ENCODE measurements around the gene TENT4B. TPM values are rescaled to one million over a fixed set of nuclear protein-coding genes. Genes with fewer than 3 reads are reported as not detected.
"Not testable (repeated sequence)": the region's sequence is repeated elsewhere in the genome, so short reads cannot be mapped to it uniquely, and the experiment has no call there.

Gene TENT4B
- total RNA-seq, 3 donors from 2014 or later, result 10.6 to 20.0 (median 11.5) TPM

- TF ChIP-seq CTCF (IDR thresholded peaks at IDR 0.05), result no peak
- H3K4me3 ChIP-seq, result no peak overlapping the region
- H3K9me3 ChIP-seq, result no peaks in the 10 kb centered on the region
- intact Hi-C loops (cut with DNase I, micrococcal nuclease), result no loop called here
- no peaks in the 10 kb centered on the region for H3K36me3 ChIP-seq (ENCODE audit: low read depth)
- peak; percentile 38 for ATAC-seq
- DNase-seq, result no peak
- H3K4me1 ChIP-seq (ENCODE audit: low read depth), result peaks cover 37% of the 10 kb centered on the region
These were observed 13.7 kb downstream of the TENT4B start for GRCh38 chr16:50166511-50167500.

GRCh38 chr16:50167556-50167955 is 14.4 kb downstream of the TENT4B start:
- H3K4me3 ChIP-seq, result no peak overlapping the region
- H3K4me1 ChIP-seq (ENCODE audit: low read depth), result peaks cover 36% of the 10 kb centered on the region
- no peak for TF ChIP-seq CTCF (IDR thresholded peaks at IDR 0.05)
- H3K9me3 ChIP-seq, result no peaks in the 10 kb centered on the region
- intact Hi-C loops (cut with DNase I, micrococcal nuclease), result no loop called here
- ATAC-seq, result no peak
- no peak for DNase-seq
- H3K36me3 ChIP-seq (ENCODE audit: low read depth), result no peaks in the 10 kb centered on the region

- H3K9me3 ChIP-seq, result no peaks in the 10 kb centered on the region
- ATAC-seq, result peak; percentile 37
- no peak for TF ChIP-seq CTCF (IDR thresholded peaks at IDR 0.05)
- no peak overlapping the region for H3K4me3 ChIP-seq
- peaks cover 38% of the 10 kb centered on the region for H3K4me1 ChIP-seq (ENCODE audit: low read depth)
- intact Hi-C loops (cut with DNase I, micrococcal nuclease), result no loop called here
- H3K36me3 ChIP-seq (ENCODE audit: low read depth), result no peaks in the 10 kb centered on the region
- DNase-seq, result no peak
These were observed 16.5 kb downstream of the TENT4B start for GRCh38 chr16:50169555-50170096.

- H3K9me3 ChIP-seq; DNase-seq; H3K36me3 ChIP-seq (ENCODE audit: low read depth); ATAC-seq; H3K4me3 ChIP-seq; intact Hi-C loops (cut with DNase I, micrococcal nuclease): not testable (repeated sequence)
- peaks cover 20% of the 10 kb centered on the region for H3K4me1 ChIP-seq (ENCODE audit: low read depth)
These were observed 18.7 kb downstream of the TENT4B start for GRCh38 chr16:50171773-50172172.

- ATAC-seq (no peak), DNase-seq (no peak)
These were observed 19.3 kb downstream of the TENT4B start for GRCh38 chr16:50172195-50172922.

More at GRCh38 chr16:50172195-50172922, 19.3 kb downstream of the TENT4B start:
- TF ChIP-seq CTCF (IDR thresholded peaks at IDR 0.05), result no peak
- intact Hi-C loops (cut with DNase I, micrococcal nuclease), result no loop called here
- Histone ChIP-seq H3K36me3 (ENCODE audit: low read depth) (no peaks in the 10 kb centered on the region), H3K9me3 (no peaks in the 10 kb centered on the region), H3K4me3 (no peak overlapping the region), H3K4me1 (ENCODE audit: low read depth) (peaks cover 15% of the 10 kb centered on the region)

Data from mucosa of descending colon (tissue), 3 donors.